Smooth muscle cell (in vitro differentiated cells): Measurements from ENCODE around the gene SLC9A5. TPM values are rescaled to one million over a fixed set of nuclear protein-coding genes. Genes with fewer than 3 reads are reported as not detected.

Source experiments
- DNase-seq: peaks from one replicate; lab custom pipeline; 2025; ENCODE audit not compliant: unreplicated experiment; lab: John Stamatoyannopoulos, UW
- H2AFZ ChIP-seq: fragments of 200-600 bp; sonication (generic); 2 replicates; pipeline ENCODE4 v1.6.0; 2016; ENCODE audit warnings: antibody characterized with exemption, low read depth, mild to moderate bottlenecking
- H3F3A ChIP-seq: fragments of 200-600 bp; sonication (generic); 2 replicates; pipeline ENCODE4 v1.6.0; 2017; ENCODE audit warnings: antibody characterized with exemption, low read depth
- H3K27ac ChIP-seq: fragments of 200-600 bp; sonication (generic); 2 replicates; pipeline ENCODE4 v1.5.1; 2016; ENCODE audit warnings: low read depth, mild to moderate bottlenecking
- H3K27me3 ChIP-seq: fragments of 200-600 bp; sonication (generic); 2 replicates; pipeline ENCODE4 v1.6.1; 2016; ENCODE audit warnings: low read depth, mild to moderate bottlenecking
- H3K36me3 ChIP-seq: fragments of 200-600 bp; sonication (generic); 2 replicates; pipeline ENCODE4 v1.5.1; 2016; ENCODE audit warnings: low read depth
- H3K4me1 ChIP-seq: fragments of 200-600 bp; sonication (generic); 2 replicates; pipeline ENCODE4 v1.5.1; 2016; ENCODE audit warnings: low read depth
- H3K4me2 ChIP-seq: fragments of 200-600 bp; sonication (generic); 2 replicates; pipeline ENCODE4 v1.6.0; 2016; ENCODE audit warnings: mild to moderate bottlenecking
- H3K4me3 ChIP-seq: fragments of 200-600 bp; sonication (generic); 2 replicates; pipeline ENCODE4 v1.5.1; 2016; ENCODE audit warnings: mild to moderate bottlenecking
- H3K79me2 ChIP-seq: fragments of 200-600 bp; sonication (generic); 2 replicates; pipeline ENCODE4 v1.6.0; 2016; ENCODE audit warnings: low read depth, mild to moderate bottlenecking
- H3K9ac ChIP-seq: fragments of 200-600 bp; sonication (generic); 2 replicates; pipeline ENCODE4 v1.6.0; 2016; ENCODE audit warnings: low read depth
- H3K9me3 ChIP-seq: fragments of 200-600 bp; sonication (generic); replicated peaks from 2 replicates; pipeline ENCODE4 v1.5.1; 2016; ENCODE audit warnings: low read depth
- H4K20me1 ChIP-seq: fragments of 200-600 bp; sonication (generic); 2 replicates; pipeline ENCODE4 v1.6.0; 2016; ENCODE audit warnings: low read depth
- WGBS: methylation state at CpG from one replicate; pipeline ENCODE4 v1.1.7; 2016; ENCODE audit warnings: low lambda C conversion rate; 5-methylcytosine and 5-hydroxymethylcytosine counted together
- polyA plus RNA-seq: library from polyadenylated mRNA; unstranded; fragments of >200 nt; fragmentation: Nextera tagmentation; extraction: Ambion mirVana; gene quantifications from 2 replicates; pipeline ENCODE4 v1.2.1, GENCODE V29; 2016
- total RNA-seq: library from RNA; depleted of rRNA; stranded (reverse); fragments of >200 nt; gene quantifications from 2 replicates; pipeline ENCODE4 v1.2.3, GENCODE V29; 2014
- TF ChIP-seq, protein P1 (sequence below): fragments of 200-600 bp; sonication (generic); IDR thresholded peaks from 2 replicates; pipeline ENCODE4 v1.5.1; 2017; ENCODE audit warnings: borderline replicate concordance, mild to moderate bottlenecking, antibody characterized with exemption; ENCODE audit not compliant: insufficient read depth, poor library complexity, severe bottlenecking

SLC9A5 gene
- total and polyA plus RNA-seq, 2 experiments from 2014 or later = 2.1 to 9.1 TPM

DNA sequence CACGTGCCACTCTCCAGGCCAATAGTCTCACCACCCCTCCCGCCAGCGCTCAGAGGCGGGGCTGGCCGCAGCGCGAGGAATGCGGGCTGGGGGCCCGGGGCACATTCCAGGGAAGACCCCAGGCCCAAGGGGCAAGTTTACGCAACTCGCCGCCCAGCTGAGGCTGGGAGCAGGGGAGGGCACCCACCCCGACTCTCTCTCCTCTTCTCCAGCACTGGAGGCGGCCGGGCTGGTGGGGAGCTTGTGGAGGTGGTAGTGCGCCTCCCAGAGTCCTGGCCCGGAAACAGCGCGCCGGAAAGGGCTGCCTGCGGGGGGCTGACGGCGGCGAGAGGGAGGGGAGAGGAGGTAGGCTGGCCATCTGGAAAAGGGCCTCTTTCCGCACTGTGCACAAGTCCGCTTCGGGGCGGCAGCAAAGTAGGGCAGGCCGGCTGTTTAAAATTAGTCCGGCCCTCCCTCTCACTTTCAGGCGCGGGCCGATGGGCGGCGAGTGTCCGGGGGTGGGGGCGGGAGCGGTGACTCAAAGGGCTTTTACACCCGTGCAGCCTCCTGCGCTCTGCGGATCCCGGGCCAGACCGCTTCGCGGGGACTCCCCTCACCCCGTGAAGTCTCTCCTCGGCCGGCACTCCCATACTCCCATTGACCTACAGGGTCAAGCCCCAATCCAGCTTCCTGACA lies 2.6 kb upstream of the SLC9A5 start:
- Histone ChIP-seq H3K4me1 (peaks cover 36% of the 10 kb centered on the region), H3K79me2 (peaks cover 20% of the 10 kb centered on the region), H3K27ac (peak overlapping the region; percentile 97), H3F3A (peaks cover 51% of the 10 kb centered on the region), H3K4me2 (peak overlapping the region; percentile 99), H3K27me3 (no peaks in the 10 kb centered on the region), H3K4me3 (peak overlapping the region; percentile 71), H3K36me3 (no peaks in the 10 kb centered on the region), H4K20me1 (no peaks in the 10 kb centered on the region), H3K9me3 (no peaks in the 10 kb centered on the region), H2AFZ (no peak overlapping the region), H3K9ac (peak overlapping the region; percentile 63)
- under 1% methylated on average over 41 of the region's 48 CpGs for WGBS
- TF ChIP-seq, protein P1, sequence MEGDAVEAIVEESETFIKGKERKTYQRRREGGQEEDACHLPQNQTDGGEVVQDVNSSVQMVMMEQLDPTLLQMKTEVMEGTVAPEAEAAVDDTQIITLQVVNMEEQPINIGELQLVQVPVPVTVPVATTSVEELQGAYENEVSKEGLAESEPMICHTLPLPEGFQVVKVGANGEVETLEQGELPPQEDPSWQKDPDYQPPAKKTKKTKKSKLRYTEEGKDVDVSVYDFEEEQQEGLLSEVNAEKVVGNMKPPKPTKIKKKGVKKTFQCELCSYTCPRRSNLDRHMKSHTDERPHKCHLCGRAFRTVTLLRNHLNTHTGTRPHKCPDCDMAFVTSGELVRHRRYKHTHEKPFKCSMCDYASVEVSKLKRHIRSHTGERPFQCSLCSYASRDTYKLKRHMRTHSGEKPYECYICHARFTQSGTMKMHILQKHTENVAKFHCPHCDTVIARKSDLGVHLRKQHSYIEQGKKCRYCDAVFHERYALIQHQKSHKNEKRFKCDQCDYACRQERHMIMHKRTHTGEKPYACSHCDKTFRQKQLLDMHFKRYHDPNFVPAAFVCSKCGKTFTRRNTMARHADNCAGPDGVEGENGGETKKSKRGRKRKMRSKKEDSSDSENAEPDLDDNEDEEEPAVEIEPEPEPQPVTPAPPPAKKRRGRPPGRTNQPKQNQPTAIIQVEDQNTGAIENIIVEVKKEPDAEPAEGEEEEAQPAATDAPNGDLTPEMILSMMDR = peak; percentile 26
- DNase-seq = peak; percentile 93

DNA sequence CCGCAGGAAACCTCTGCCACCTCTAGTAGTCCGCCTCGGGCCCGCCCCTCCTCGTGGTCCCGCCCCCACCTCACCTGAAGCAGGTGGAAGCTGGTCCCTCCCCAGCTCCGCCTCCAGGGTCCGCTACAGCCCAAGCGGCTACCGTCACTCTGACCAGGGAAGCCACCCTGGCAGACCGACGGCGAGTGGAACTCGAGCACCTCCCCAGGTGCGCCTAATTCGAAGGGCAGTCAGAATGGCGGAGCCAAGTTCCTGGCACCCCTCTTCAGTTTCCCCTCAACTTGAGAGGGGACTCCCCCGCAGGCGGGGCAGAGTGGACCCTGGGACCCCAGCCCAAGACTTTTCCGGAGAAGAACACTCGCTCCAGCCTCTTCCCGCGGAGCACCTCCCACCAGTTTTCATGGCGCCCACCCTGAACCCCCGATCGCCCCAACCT lies 2.0 kb upstream of the SLC9A5 start:
- Histone ChIP-seq H3K36me3 (no peaks in the 10 kb centered on the region), H3K9me3 (no peaks in the 10 kb centered on the region), H3F3A (peaks cover 46% of the 10 kb centered on the region), H3K27me3 (no peaks in the 10 kb centered on the region), H4K20me1 (no peaks in the 10 kb centered on the region), H3K4me2 (peak overlapping the region; percentile 99), H3K27ac (peak overlapping the region; percentile 97), H3K4me1 (peaks cover 31% of the 10 kb centered on the region), H3K79me2 (peaks cover 20% of the 10 kb centered on the region), H3K9ac (peak overlapping the region; percentile 63), H2AFZ (no peak overlapping the region), H3K4me3 (peak overlapping the region; percentile 71)
- 2% methylated on average over 21 of the region's 26 CpGs for WGBS
- TF ChIP-seq, protein P1 = no peak
- no peak for DNase-seq

GRCh38 chr16:67247192-67248072 lies 1.3 kb upstream of the SLC9A5 start, which contains the start of gene FHOD1:
FHOD1 (minus strand) TSS chr16:67247481; CDS start chr16:67247410, 71 bp downstream.
- 1% methylated on average over 33 of the region's 60 CpGs for WGBS
- peak within 1 kb of the TSS; percentile 99 for H3K4me2 ChIP-seq
- TF ChIP-seq, protein P1 = no peak
- peak within 1 kb of the TSS; percentile 69 for H3K9ac ChIP-seq
- H3K27me3 ChIP-seq = no peaks in the 10 kb centered on the region
- no peak within 1 kb of the TSS for H2AFZ ChIP-seq
- H4K20me1 ChIP-seq = no peaks in the 10 kb centered on the region
- H3K36me3 ChIP-seq = no peaks in the 10 kb centered on the region
- H3K9me3 ChIP-seq = no peaks in the 10 kb centered on the region
- peaks cover 30% of the 10 kb centered on the region for H3K4me1 ChIP-seq
- H3K27ac ChIP-seq = peak within 1 kb of the TSS; percentile 97
- peaks cover 17% of the 10 kb centered on the region for H3K79me2 ChIP-seq
- peak within 1 kb of the TSS; percentile 71 for H3K4me3 ChIP-seq
- H3F3A ChIP-seq = peaks cover 40% of the 10 kb centered on the region
- DNase-seq = peak; percentile 95
